AG04450 (cell line): ENCODE measurements around the gene FNDC7. TPM values are rescaled to one million over a fixed set of nuclear protein-coding genes. Genes with fewer than 3 reads are reported as not detected.

Experiments
- CTCF ChIA-PET: fragments of 300-600, 350-600 bp; formaldehyde crosslinking; extraction: SDS; loops from one replicate; lab custom pipeline; 2022; ENCODE audit warnings: antibody characterized with exemption, inconsistent platforms; lab: Charles Lee
- POLR2A ChIA-PET: fragments of 350-600 bp; formaldehyde crosslinking; extraction: SDS; loops from one replicate; lab custom pipeline; 2021; ENCODE audit warnings: antibody characterized with exemption, inconsistent platforms; lab: Yijun Ruan, JAX
- DNase-seq: peaks from one replicate; pipeline ENCODE4 v3.0.0-alpha.2; 2011; ENCODE audit warnings: low read depth, low spot score
- H3K27ac ChIP-seq: one replicate; pipeline ENCODE4 v1.5.1; 2012; ENCODE audit warnings: low read depth, low read length, control low read depth
- H3K27me3 ChIP-seq: one replicate; pipeline ENCODE4 v1.6.0; 2012; ENCODE audit warnings: low read length; ENCODE audit not compliant: control insufficient read depth, insufficient read depth
- H3K4me3 ChIP-seq: 2 replicates; pipeline ENCODE4 v1.5.1; 2011; ENCODE audit warnings: mild to moderate bottlenecking, low read depth, low read length, control low read depth
- H3K9me3 ChIP-seq: 2 replicates; pipeline ENCODE4 v1.5.1; 2012; ENCODE audit warnings: low read length; ENCODE audit not compliant: control insufficient read depth, insufficient read depth
- polyA minus RNA-seq: library from RNA; depleted of rRNA, polyadenylated mRNA; stranded (reverse); fragments of >200 nt; gene quantifications from 2 replicates; pipeline ENCODE4 v1.2.3, GENCODE V29; 2011; rRNA and poly(A)+ RNA removed
- polyA plus RNA-seq: library from polyadenylated mRNA; depleted of rRNA; stranded (reverse); fragments of >200 nt; gene quantifications from 2 replicates; pipeline ENCODE4 v1.2.3, GENCODE V29; 2011; rRNA removed
- TF ChIP-seq, protein P1 (sequence below): IDR thresholded peaks from 2 replicates; pipeline ENCODE4 v1.5.1; 2011; ENCODE audit warnings: low read depth, low read length, control low read depth, inconsistent platforms

Gene FNDC7, protein sequence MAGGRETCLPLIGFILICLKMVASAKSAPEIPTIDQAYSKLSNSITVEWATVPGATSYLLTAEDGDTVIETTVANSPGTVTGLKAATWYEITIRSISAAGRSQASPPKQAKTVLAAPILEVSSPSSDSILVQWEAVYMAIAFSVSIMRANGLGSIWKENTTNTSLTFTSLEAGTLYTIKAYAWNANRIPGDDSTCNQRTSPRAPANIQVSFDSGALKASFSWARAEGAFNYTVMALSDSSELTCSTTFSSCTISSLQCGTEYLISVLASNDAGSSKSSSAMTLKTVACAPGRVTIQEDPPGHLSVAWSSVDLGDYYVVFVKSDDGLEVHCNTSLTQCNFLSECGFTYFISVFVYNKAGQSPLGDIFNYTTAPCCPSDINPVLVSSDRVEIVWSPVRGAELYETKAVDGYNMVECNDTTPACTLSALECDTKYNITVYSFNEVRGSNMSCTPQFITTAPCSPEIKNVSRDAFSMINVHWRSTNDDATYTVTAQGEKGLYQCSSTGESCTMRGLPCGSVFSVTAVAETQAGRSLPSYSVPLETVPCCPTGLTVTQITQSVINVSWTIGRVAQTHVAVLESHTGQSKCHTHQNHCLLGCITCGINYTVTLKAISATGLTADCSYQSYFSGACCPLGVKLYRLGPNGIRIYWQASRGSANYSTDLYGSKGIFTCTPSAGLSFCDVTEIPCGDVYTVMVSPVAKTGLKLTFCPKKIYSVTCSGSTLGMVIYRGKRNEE
- polyA plus RNA-seq (not detected in 2 replicates), polyA minus RNA-seq (0.41 TPM in 1 of 2 replicates, not detected in the other)

DNA sequence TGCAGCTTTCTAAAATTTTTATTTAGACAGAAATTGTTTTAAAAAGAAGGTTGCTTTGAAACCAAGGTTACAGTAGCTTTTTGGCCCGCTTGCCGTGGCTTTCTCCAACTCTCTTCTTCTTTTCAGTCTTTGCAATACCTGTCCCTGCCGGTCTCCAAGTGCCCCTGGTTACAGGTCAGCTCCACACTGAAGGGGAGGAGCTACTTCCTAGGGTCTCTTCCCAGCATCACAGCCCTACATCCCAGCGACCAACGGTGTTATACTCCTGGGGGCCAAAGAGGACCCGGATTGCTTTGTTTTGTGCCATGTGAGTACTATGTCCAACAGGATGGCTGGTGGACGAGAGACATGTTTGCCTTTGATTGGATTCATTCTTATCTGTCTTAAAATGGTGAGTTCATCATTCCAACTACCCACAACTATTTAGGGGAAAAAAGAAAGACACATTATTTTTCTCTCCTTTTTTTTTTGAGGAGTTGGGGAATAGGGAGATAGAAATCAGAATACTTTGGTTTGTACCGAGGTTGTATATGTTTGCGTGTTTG lies at the start of gene FNDC7:
Gene FNDC7, plus strand, starts transcription at position 303 of the 545 bp plus-strand sequence. Its CDS starts 26 bp downstream, at position 329.
- Histone ChIP-seq H3K9me3 (no peaks in the 10 kb centered on the region), H3K27me3 (no peaks in the 10 kb centered on the region), H3K4me3 (no peak within 1 kb of the TSS), H3K27ac (no peak within 1 kb of the TSS)
- POLR2A ChIA-PET = no interaction called here
- TF ChIP-seq, protein P1, sequence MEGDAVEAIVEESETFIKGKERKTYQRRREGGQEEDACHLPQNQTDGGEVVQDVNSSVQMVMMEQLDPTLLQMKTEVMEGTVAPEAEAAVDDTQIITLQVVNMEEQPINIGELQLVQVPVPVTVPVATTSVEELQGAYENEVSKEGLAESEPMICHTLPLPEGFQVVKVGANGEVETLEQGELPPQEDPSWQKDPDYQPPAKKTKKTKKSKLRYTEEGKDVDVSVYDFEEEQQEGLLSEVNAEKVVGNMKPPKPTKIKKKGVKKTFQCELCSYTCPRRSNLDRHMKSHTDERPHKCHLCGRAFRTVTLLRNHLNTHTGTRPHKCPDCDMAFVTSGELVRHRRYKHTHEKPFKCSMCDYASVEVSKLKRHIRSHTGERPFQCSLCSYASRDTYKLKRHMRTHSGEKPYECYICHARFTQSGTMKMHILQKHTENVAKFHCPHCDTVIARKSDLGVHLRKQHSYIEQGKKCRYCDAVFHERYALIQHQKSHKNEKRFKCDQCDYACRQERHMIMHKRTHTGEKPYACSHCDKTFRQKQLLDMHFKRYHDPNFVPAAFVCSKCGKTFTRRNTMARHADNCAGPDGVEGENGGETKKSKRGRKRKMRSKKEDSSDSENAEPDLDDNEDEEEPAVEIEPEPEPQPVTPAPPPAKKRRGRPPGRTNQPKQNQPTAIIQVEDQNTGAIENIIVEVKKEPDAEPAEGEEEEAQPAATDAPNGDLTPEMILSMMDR = no peak
- DNase-seq = no peak
- CTCF ChIA-PET = interaction anchor here (1.6 kb wide), 1 partner anchor 69 kb away, joined by 3 read pairs; no protein-coding TSS in a partner anchor

DNA sequence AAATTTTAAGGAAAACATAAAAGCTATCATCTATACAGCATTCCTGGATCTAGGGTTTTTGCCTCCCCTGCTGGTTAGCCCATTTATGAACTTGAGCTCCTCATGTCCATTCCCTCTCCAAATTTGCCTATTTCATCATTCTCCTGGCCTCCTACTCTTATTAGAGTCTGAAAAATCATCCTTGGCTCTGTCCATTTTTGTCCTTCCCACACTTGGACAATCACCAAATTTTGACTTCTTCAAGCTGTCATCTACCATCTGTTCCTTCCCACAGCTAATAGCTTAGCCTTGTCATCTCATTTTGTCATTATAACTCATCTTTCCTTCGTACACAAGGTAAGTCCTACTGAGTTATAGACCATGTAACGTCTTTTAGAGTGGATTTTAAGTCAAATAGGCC lies 49.6 kb upstream of the FNDC7 start:
- Histone ChIP-seq H3K4me3 (no peak overlapping the region), H3K9me3 (no peaks in the 10 kb centered on the region; the same call in 1 of the 2 replicates), H3K27me3 (no peaks in the 10 kb centered on the region), H3K27ac (no peak overlapping the region)
- no peak for DNase-seq
- ChIA-PET POLR2A (interaction anchor here (1.5 kb wide), 1 partner anchor 29 kb away, joined by 5 read pairs; the partner anchor contains the start of gene PRPF38B), CTCF (interaction anchor here (0.6 to 0.9 kb wide), 2 partner anchors 93 to 881 kb away, joined by 3 read pairs; no protein-coding TSS in a partner anchor)
- TF ChIP-seq, protein P1 = no peak

DNA sequence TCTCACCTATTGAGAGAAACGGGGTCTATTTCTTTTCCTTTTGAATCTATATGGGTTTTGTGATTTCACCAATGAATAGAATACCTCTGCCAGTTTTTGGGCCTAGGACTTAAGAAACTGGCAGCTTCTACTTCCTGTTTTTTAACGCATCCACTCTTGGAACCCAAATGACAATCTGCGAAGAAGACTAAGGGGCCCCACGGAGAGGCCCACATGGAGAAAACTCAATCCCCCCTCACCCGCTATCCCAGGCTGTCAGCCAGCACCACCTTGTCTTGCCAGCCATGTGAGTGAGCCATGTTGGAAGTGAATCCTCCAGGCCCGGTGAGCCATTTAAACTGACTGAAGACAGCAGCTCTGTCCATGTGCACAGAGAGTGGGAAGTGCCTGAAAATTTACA lies 48.2 kb upstream of the FNDC7 start:
- no peak for DNase-seq
- Histone ChIP-seq H3K4me3 (no peak overlapping the region), H3K9me3 (no peaks in the 10 kb centered on the region; the same call in 1 of the 2 replicates), H3K27ac (no peak overlapping the region), H3K27me3 (no peaks in the 10 kb centered on the region)
- POLR2A ChIA-PET = no interaction called here
- TF ChIP-seq, protein P1 = no peak
- CTCF ChIA-PET = no interaction called here

DNA sequence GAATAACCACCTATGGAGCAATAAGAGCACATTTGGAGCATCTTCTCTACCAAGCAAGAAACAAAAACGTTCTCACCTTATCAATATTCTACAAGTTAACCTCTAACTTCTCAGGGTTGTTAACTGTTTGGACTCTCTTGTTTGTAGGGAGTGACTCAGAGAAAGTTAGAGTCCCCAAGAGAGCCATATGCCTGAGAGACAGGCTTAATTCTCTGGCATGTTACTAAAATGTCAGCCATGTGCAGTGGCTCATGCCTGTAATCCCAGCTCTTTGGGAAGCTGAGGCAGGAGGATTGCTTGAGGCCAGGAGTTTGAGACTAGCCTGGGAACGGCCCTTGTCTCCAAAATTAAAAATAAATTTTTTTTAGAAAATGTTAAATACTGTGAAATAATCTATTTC lies 47.6 kb upstream of the FNDC7 start:
- no peaks in the 10 kb centered on the region; the same call in 1 of the 2 replicates for H3K9me3 ChIP-seq
- DNase-seq = no peak
- CTCF ChIA-PET = no interaction called here
- peaks cover under 1% of the 10 kb centered on the region for H3K27me3 ChIP-seq
- H3K4me3 ChIP-seq = no peak overlapping the region
- POLR2A ChIA-PET = no interaction called here
- TF ChIP-seq, protein P1 = no peak
- no peak overlapping the region for H3K27ac ChIP-seq
